NCI-H1436 (cell line): Measurements from ENCODE around the gene ZNF213.
"Not testable (repeated sequence)": the region's sequence is repeated elsewhere in the genome, so short reads cannot be mapped to it uniquely, and the experiment has no call there.

Experiments
- DNase-seq: peaks from one replicate; lab custom pipeline; 2025; lab: John Stamatoyannopoulos, UW

ZNF213 gene

GRCh38 chr16:3170440-3171180 lies 35.8 kb downstream of the ZNF213 start:
- DNase-seq, result no peak

GRCh38 chr16:3171181-3171854 lies 36.5 kb downstream of the ZNF213 start:
- DNase-seq, result no peak

GRCh38 chr16:3171855-3172593 lies 37.2 kb downstream of the ZNF213 start:
- DNase-seq, result no peak

- DNase-seq, result peak; percentile 10
Observed at GRCh38 chr16:3173892-3174617, 39.2 kb downstream of the ZNF213 start.

- no peak for DNase-seq
Observed at GRCh38 chr16:3174618-3175148, 39.9 kb downstream of the ZNF213 start.

GRCh38 chr16:3175157-3176093 lies 40.6 kb downstream of the ZNF213 start:
- no peak for DNase-seq

- no peak for DNase-seq
Observed at GRCh38 chr16:3179651-3180050, 44.8 kb downstream of the ZNF213 start.

GRCh38 chr16:3180445-3180878 lies 45.6 kb downstream of the ZNF213 start:
- DNase-seq, result no peak

- not testable (repeated sequence) for DNase-seq
Observed at GRCh38 chr16:3182293-3182607, 47.4 kb downstream of the ZNF213 start.

- no peak for DNase-seq
Observed at GRCh38 chr16:3182608-3183444, 48.0 kb downstream of the ZNF213 start.

GRCh38 chr16:3183445-3184139 lies 48.8 kb downstream of the ZNF213 start:
- DNase-seq, result no peak

- DNase-seq, result no peak
Observed at GRCh38 chr16:3186946-3187690, 52.3 kb downstream of the ZNF213 start.

- DNase-seq, result peak; percentile 39
Observed at GRCh38 chr16:3187798-3188674, 53.2 kb downstream of the ZNF213 start, which contains the start of gene OR1F1. Gene OR1F1, plus strand, starts transcription at chr16:3188204.

- DNase-seq, result no peak
Observed at GRCh38 chr16:3188675-3188924, 53.8 kb downstream of the ZNF213 start.

GRCh38 chr16:3188925-3189825 lies 54.3 kb downstream of the ZNF213 start:
- peak; percentile 62 for DNase-seq

GRCh38 chr16:3189869-3190268 lies 55.0 kb downstream of the ZNF213 start:
- no peak for DNase-seq

GRCh38 chr16:3190949-3191353 lies 56.1 kb downstream of the ZNF213 start:
- no peak for DNase-seq
